Measurements from ENCODE around the gene SLC11A1.

The SLC11A1 gene

GRCh38 chr2:218367415-218368149 lies 14.5 kb upstream of the SLC11A1 start:
- DNase-seq: peak; percentile 87

- no peak for DNase-seq
Observed at GRCh38 chr2:218368150-218368528, 13.9 kb upstream of the SLC11A1 start.

- DNase-seq: no peak
Observed at GRCh38 chr2:218368621-218369153, 13.4 kb upstream of the SLC11A1 start.

GRCh38 chr2:218369330-218369729 lies 12.7 kb upstream of the SLC11A1 start:
- no peak for DNase-seq

- DNase-seq: no peak
Observed at GRCh38 chr2:218370410-218371063, 11.5 kb upstream of the SLC11A1 start.

GRCh38 chr2:218371983-218372350 lies 10.1 kb upstream of the SLC11A1 start:
- DNase-seq: no peak

- DNase-seq: no peak
Observed at GRCh38 chr2:218374795-218375194, 7.3 kb upstream of the SLC11A1 start.

- no peak for DNase-seq
Observed at GRCh38 chr2:218375212-218375611, 6.9 kb upstream of the SLC11A1 start.

- DNase-seq: no peak
Observed at GRCh38 chr2:218378053-218378452, 4.0 kb upstream of the SLC11A1 start.

- DNase-seq: no peak
Observed at GRCh38 chr2:218382785-218383184, 712 bp downstream of the SLC11A1 start.

GRCh38 chr2:218383892-218384519 lies 1.9 kb downstream of the SLC11A1 start:
- no peak for DNase-seq

GRCh38 chr2:218384975-218385374 lies 2.9 kb downstream of the SLC11A1 start:
- no peak for DNase-seq

- no peak for DNase-seq
Observed at GRCh38 chr2:218386505-218387368, 4.7 kb downstream of the SLC11A1 start.

- DNase-seq: peak; percentile 72
Observed at GRCh38 chr2:218387369-218388194, 5.5 kb downstream of the SLC11A1 start.

GRCh38 chr2:218389333-218390150 lies 7.5 kb downstream of the SLC11A1 start:
- DNase-seq: no peak

GRCh38 chr2:218391202-218391601 lies 9.1 kb downstream of the SLC11A1 start:
- no peak for DNase-seq

- no peak for DNase-seq
Observed at GRCh38 chr2:218392459-218392858, 10.4 kb downstream of the SLC11A1 start.

- no peak for DNase-seq
Observed at GRCh38 chr2:218392891-218393462, 10.9 kb downstream of the SLC11A1 start.

GRCh38 chr2:218393750-218394290 lies 11.7 kb downstream of the SLC11A1 start:
- no peak for DNase-seq
